Transverse colon (tissue), 4 donors: ENCODE measurements around the gene ATF4. TPM values are rescaled to one million over a fixed set of nuclear protein-coding genes. Genes with fewer than 3 reads are reported as not detected.

ENCODE experiments used
- DNase-seq: peaks from one replicate; pipeline ENCODE4 v3.0.0-alpha.2; 2019
- H3K27ac ChIP-seq, 4 donors: fragments of 200-600 bp; sonication (generic); 2 replicates each; pipeline ENCODE4 v1.5.1; 2016 to 2018; ENCODE audit warnings: inconsistent platforms in 4 of 4
- H3K27me3 ChIP-seq: fragments of 200-600 bp; sonication (generic); 2 replicates; pipeline ENCODE4 v1.5.1; 2017; ENCODE audit warnings: inconsistent platforms
- H3K36me3 ChIP-seq, 4 donors: fragments of 200-600 bp; sonication (generic); 2 replicates each; pipeline ENCODE4 v1.5.1; 2017 to 2019; ENCODE audit warnings: inconsistent platforms in 4 of 4
- H3K4me1 ChIP-seq, 4 donors: fragments of 200-600 bp; sonication (generic); 2 replicates each; pipeline ENCODE4 v1.5.1; 2017 to 2020; ENCODE audit warnings: inconsistent platforms in 4 of 4
- H3K4me3 ChIP-seq, 4 donors: fragments of 200-600 bp; sonication (generic); 1 replicate in 1 of 4; 2 replicates in 3 of 4; pipeline versions ENCODE4 v1.5.1 to v1.6.1; 2017 to 2019; ENCODE audit warnings: inconsistent platforms in 4 of 4
- H3K9me3 ChIP-seq, 2 donors: fragments of 200-600 bp; sonication (generic); 2 replicates each; pipeline ENCODE4 v1.5.1; 2017 to 2019; ENCODE audit warnings: inconsistent platforms in 2 of 2
- EP300 ChIP-seq: sonication (generic); formaldehyde crosslinking; IDR thresholded peaks from one replicate; pipeline ENCODE4 v1.6.1; 2017; ENCODE audit warnings: antibody characterized with exemption, low read depth
- POLR2A ChIP-seq: fragments of 450-650 bp; IDR thresholded peaks from one replicate; pipeline ENCODE4 v1.6.1; 2016; ENCODE audit warnings: antibody characterized with exemption, mild to moderate bottlenecking, moderate library complexity
- POLR2AphosphoS5 ChIP-seq, 3 donors: sonication (generic); formaldehyde crosslinking; IDR thresholded peaks; one replicate each; pipeline ENCODE4 v1.6.1; 2016; ENCODE audit warnings: antibody characterized with exemption in 3 of 3
- WGBS, 2 donors: methylation state at CpG; one replicate each; pipeline ENCODE4 v1.1.5; 2018; ENCODE audit warnings: low coverage in 1 of 2; 5-methylcytosine and 5-hydroxymethylcytosine counted together
- in situ Hi-C, 4 donors: fragments of 200-750 bp; cut with MboI; loops; one replicate each; pipeline versions ENCODE4 v1.15.0 to v1.15.1; 2017; ENCODE audit warnings: low sequenced_read_pairs in 3 of 4, low pct_ligation_motif_present in 1 of 4, low pct_unique_long_range_greater_than_20kb in 1 of 4
- intact Hi-C: fragments of 100-400 bp; cut with DNase I; formaldehyde crosslinking; loops from one replicate; pipeline ENCODE4 v1.15.1; 2023; ENCODE audit warnings: low total_unique reads
- total RNA-seq, 4 donors: library from RNA; depleted of rRNA; stranded (reverse); fragments of >200 nt; gene quantifications; one replicate each; pipeline ENCODE4 v1.1.0, GENCODE V29; 2016
- TF ChIP-seq, protein P1 (sequence below), 5 experiments: fragments of 200-600 bp in 3 of 5; fragments of 450-650 bp in 2 of 5; sonication (generic) in 3 of 5; IDR thresholded peaks; 1 replicate in 2 of 5; 2 replicates in 3 of 5; pipeline ENCODE4 v1.5.1; 2016 to 2017; ENCODE audit warnings: antibody characterized with exemption in 5 of 5, inconsistent platforms in 3 of 5, mild to moderate bottlenecking in 2 of 5, moderate library complexity in 1 of 5

ATF4 gene
- total RNA-seq, 4 donors from 2014 or later: 262 to 566 (median 339) TPM

DNA sequence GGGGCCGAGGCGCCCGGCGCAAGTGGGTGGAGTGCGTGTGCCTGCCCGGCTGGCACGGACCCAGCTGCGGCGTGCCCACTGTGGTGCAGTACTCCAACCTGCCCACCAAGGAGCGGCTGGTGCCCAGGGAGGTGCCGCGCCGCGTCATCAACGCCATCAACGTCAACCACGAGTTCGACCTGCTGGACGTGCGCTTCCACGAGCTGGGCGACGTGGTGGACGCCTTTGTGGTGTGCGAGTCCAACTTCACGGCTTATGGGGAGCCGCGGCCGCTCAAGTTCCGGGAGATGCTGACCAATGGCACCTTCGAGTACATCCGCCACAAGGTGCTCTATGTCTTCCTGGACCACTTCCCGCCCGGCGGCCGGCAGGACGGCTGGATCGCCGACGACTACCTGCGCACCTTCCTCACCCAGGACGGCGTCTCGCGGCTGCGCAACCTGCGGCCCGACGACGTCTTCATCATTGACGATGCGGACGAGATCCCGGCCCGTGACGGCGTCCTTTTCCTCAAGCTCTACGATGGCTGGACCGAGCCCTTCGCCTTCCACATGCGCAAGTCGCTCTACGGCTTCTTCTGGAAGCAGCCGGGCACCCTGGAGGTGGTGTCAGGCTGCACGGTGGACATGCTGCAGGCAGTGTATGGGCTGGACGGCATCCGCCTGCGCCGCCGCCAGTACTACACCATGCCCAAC lies 32.4 kb upstream of the ATF4 start:
- H3K36me3 ChIP-seq: no peaks in the 10 kb centered on the region
- H3K9me3 ChIP-seq: no peaks in the 10 kb centered on the region
- H3K27me3 ChIP-seq: no peaks in the 10 kb centered on the region
- no peak overlapping the region for H3K4me3 ChIP-seq
- no peak overlapping the region for H3K27ac ChIP-seq
- WGBS, 2 donors: 95% methylated on average over 70 of the region's 70 CpGs; no CpG with 5 or more reads in 1 of the 2 donors
- TF ChIP-seq POLR2A (no peak), POLR2AphosphoS5 (IDR thresholded peaks at IDR 0.05) (no peak), EP300 (no peak)
- TF ChIP-seq, protein P1, sequence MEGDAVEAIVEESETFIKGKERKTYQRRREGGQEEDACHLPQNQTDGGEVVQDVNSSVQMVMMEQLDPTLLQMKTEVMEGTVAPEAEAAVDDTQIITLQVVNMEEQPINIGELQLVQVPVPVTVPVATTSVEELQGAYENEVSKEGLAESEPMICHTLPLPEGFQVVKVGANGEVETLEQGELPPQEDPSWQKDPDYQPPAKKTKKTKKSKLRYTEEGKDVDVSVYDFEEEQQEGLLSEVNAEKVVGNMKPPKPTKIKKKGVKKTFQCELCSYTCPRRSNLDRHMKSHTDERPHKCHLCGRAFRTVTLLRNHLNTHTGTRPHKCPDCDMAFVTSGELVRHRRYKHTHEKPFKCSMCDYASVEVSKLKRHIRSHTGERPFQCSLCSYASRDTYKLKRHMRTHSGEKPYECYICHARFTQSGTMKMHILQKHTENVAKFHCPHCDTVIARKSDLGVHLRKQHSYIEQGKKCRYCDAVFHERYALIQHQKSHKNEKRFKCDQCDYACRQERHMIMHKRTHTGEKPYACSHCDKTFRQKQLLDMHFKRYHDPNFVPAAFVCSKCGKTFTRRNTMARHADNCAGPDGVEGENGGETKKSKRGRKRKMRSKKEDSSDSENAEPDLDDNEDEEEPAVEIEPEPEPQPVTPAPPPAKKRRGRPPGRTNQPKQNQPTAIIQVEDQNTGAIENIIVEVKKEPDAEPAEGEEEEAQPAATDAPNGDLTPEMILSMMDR (IDR thresholded peaks at IDR 0.05): no peak
- in situ Hi-C loops: no loop called here
- H3K4me1 ChIP-seq: peaks cover 0 to 11% (median 3%) of the 10 kb centered on the region in 4 donors
- DNase-seq: no peak
- intact Hi-C loops: no loop called here

DNA sequence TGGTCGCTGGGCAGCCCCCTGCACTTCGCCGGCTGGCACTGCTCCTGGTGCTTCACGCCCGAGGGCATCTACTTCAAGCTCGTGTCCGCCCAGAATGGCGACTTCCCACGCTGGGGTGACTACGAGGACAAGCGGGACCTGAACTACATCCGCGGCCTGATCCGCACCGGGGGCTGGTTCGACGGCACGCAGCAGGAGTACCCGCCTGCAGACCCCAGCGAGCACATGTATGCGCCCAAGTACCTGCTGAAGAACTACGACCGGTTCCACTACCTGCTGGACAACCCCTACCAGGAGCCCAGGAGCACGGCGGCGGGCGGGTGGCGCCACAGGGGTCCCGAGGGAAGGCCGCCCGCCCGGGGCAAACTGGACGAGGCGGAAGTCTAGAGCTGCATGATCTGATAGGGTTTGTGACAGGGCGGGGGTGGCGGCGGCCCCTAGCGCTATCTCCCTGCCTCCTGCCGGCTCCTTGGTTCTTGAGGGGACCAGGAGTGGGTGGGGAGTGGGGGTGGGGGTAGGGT lies 31.7 kb upstream of the ATF4 start:
- DNase-seq: no peak
- Histone ChIP-seq H3K9me3 (no peaks in the 10 kb centered on the region), H3K4me3 (no peak overlapping the region), H3K27me3 (no peaks in the 10 kb centered on the region), H3K4me1 (peaks cover 0 to 11% (median 3%) of the 10 kb centered on the region in 4 donors), H3K36me3 (no peaks in the 10 kb centered on the region), H3K27ac (no peak overlapping the region)
- intact Hi-C loops: no loop called here
- 95% methylated on average over 31 of the region's 39 CpGs; no CpG with 5 or more reads in 1 of the 2 donors for WGBS, 2 donors
- in situ Hi-C loops: no loop called here
- no peak for TF ChIP-seq POLR2A
- TF ChIP-seq, protein P1 (IDR thresholded peaks at IDR 0.05): no peak
- TF ChIP-seq POLR2AphosphoS5 (IDR thresholded peaks at IDR 0.05): no peak
- TF ChIP-seq EP300: no peak

DNA sequence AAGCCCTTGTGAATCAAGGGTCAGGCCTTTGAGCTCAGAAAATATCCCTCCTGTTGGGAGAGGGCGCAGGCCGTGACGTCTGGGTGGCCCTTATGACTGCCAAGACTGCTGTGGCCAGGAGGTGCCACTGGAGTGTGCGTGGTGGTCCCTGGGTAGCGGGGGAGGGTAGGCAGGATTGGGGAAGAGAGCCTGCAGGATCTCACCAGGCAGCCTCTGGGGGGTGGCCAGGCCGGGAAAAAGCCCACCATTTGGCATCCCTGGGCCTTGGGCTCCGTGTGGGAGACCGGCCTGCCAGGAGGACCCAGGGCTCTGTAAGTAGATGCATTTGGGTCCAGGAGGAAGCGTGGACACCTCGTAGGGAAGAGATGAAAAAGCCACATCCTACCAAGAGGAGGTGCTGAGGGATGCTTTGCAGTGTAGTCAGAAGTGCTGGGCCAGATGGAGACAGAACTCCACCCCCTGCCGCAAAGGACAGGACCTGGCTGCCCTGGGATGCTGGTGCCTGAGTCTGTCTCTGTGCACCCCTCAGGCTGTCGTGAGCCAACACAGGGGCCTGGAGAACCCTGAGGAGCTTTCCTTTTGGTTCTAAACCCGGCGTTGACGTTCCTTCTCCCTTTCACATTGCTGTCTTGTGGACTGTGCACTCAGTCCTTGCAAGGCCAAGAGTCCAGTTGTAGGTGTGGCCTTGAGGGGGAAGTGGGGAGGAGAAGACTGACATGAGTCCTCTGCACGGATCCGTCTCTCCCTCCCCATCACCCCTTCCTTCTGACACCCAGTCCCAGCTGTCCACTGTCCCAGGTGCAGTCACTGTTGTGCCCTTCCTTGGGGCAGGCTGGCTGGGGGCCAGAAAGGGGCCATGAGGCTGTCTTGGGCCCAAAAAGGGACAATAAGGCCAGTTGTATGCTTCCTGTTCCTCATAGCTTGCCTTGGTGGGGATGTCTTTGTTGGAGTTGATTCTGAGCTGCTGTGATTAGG lies 31.0 kb upstream of the ATF4 start:
- no peak for DNase-seq
- no peaks in the 10 kb centered on the region for H3K27me3 ChIP-seq
- intact Hi-C loops (no loop called here), in situ Hi-C loops (loop anchor here in 1 of 4 donors (5.0 kb wide), 1 partner anchor 43 kb away; the partner anchor contains the start of gene RPS19BP1)
- no peaks in the 10 kb centered on the region for H3K36me3 ChIP-seq
- 78% methylated on average over 17 of the region's 17 CpGs; no CpG with 5 or more reads in 1 of the 2 donors for WGBS, 2 donors
- peaks cover 0 to 11% (median 3%) of the 10 kb centered on the region in 4 donors for H3K4me1 ChIP-seq
- H3K9me3 ChIP-seq: no peaks in the 10 kb centered on the region
- no peak overlapping the region for H3K27ac ChIP-seq
- H3K4me3 ChIP-seq: no peak overlapping the region
- TF ChIP-seq POLR2AphosphoS5 (IDR thresholded peaks at IDR 0.05) (no peak), POLR2A (no peak), EP300 (no peak)
- TF ChIP-seq, protein P1 (IDR thresholded peaks at IDR 0.05): no peak
